GM19467 (cell line): ENCODE results near the gene PNPLA1.

Experiments
- ATAC-seq: cut with Tn5 transposase; IDR thresholded peaks from one replicate; pipeline ENCODE4 v1.9.1; 2021; ENCODE audit warnings: mild to moderate bottlenecking, moderate library complexity; ENCODE audit not compliant: unreplicated experiment

PNPLA1 gene

GRCh38 chr6:36312854-36313648 is 43.2 kb downstream of the PNPLA1 start:
- ATAC-seq, result no peak

- ATAC-seq, result no peak
These were observed 43.7 kb downstream of the PNPLA1 start for GRCh38 chr6:36313649-36313936.

- no peak for ATAC-seq
These were observed 44.6 kb downstream of the PNPLA1 start for GRCh38 chr6:36314221-36315014.

GRCh38 chr6:36315921-36316320 is 46.1 kb downstream of the PNPLA1 start:
- no peak for ATAC-seq

- ATAC-seq, result no peak
These were observed 47.8 kb downstream of the PNPLA1 start for GRCh38 chr6:36317623-36318022.

GRCh38 chr6:36318690-36319435 is 49.0 kb downstream of the PNPLA1 start:
- no peak for ATAC-seq

GRCh38 chr6:36319436-36319762 is 49.5 kb downstream of the PNPLA1 start:
- ATAC-seq, result no peak

GRCh38 chr6:36319821-36320220 is 50.0 kb downstream of the PNPLA1 start:
- no peak for ATAC-seq

GRCh38 chr6:36320475-36320874 is 50.6 kb downstream of the PNPLA1 start:
- no peak for ATAC-seq

- no peak for ATAC-seq
These were observed 52.7 kb downstream of the PNPLA1 start for GRCh38 chr6:36322591-36322990.

GRCh38 chr6:36323062-36323461 is 53.2 kb downstream of the PNPLA1 start:
- ATAC-seq, result no peak

GRCh38 chr6:36324191-36324590 is 54.3 kb downstream of the PNPLA1 start:
- ATAC-seq, result no peak

- ATAC-seq, result no peak
These were observed 54.9 kb downstream of the PNPLA1 start for GRCh38 chr6:36324715-36325114.

- no peak for ATAC-seq
These were observed 56.6 kb downstream of the PNPLA1 start for GRCh38 chr6:36326356-36326995.

- no peak for ATAC-seq
These were observed 57.5 kb downstream of the PNPLA1 start for GRCh38 chr6:36327226-36327918.

- no peak for ATAC-seq
These were observed 58.0 kb downstream of the PNPLA1 start for GRCh38 chr6:36327919-36328236.

- ATAC-seq, result no peak
These were observed 58.7 kb downstream of the PNPLA1 start for GRCh38 chr6:36328600-36328999.

GRCh38 chr6:36329798-36330291 is 60.0 kb downstream of the PNPLA1 start:
- no peak for ATAC-seq

- no peak for ATAC-seq
These were observed 60.5 kb downstream of the PNPLA1 start for GRCh38 chr6:36330366-36330765.

GRCh38 chr6:36331381-36331780 is 61.5 kb downstream of the PNPLA1 start:
- no peak for ATAC-seq
